ENCODE data around the gene SLX9.

The SLX9 gene

DNA sequence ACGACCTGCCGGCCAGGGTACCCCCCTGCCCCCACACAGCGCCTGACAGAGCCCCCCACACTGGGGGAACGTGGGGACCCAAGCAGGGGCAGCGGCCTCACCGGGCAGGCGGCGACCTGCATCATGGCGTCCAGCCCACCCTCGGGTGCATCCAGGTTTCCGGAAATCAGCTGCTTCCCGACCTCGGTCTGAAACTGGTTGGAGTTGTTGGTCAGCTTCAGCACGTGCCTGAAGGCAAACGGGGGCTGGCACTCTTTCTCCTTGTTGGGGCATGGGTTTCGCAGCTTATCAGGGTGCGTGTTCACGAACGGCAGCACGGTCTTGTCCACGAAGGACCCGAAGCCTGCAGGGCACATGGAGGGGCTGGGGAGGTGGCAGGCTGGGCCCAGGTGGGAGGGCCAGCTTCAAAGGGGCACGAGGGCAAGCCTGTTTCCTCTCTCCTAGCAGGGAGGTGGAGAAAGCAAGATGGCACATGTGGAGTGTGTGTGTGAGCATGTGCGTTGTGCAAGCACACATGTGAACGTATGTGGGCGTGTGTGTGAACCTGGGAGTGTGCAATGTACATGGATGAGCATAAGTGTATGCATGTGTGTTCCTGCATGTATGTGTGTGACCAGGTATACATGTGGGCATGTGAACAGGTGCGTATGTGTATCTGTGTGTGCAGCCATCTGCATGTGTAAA, 38.3 kb upstream of the SLX9 start:
- Histone ChIP-seq H3K27me3 (ENCODE audit: insufficient read depth, poor library complexity, severe bottlenecking) (no peaks in the 10 kb centered on the region), H3K27ac (replicated peaks) (no peak overlapping the region), H3K4me3 (replicated peaks; ENCODE audit: insufficient read depth, low read length) (no peak overlapping the region)
- no peak for DNase-seq (ENCODE audit: low read depth in 1 of 2, low spot score in 1 of 2)
- TF ChIP-seq GABPA (IDR thresholded peaks at IDR 0.05; ENCODE audit: low read depth): no peak
- TF ChIP-seq, protein P1, sequence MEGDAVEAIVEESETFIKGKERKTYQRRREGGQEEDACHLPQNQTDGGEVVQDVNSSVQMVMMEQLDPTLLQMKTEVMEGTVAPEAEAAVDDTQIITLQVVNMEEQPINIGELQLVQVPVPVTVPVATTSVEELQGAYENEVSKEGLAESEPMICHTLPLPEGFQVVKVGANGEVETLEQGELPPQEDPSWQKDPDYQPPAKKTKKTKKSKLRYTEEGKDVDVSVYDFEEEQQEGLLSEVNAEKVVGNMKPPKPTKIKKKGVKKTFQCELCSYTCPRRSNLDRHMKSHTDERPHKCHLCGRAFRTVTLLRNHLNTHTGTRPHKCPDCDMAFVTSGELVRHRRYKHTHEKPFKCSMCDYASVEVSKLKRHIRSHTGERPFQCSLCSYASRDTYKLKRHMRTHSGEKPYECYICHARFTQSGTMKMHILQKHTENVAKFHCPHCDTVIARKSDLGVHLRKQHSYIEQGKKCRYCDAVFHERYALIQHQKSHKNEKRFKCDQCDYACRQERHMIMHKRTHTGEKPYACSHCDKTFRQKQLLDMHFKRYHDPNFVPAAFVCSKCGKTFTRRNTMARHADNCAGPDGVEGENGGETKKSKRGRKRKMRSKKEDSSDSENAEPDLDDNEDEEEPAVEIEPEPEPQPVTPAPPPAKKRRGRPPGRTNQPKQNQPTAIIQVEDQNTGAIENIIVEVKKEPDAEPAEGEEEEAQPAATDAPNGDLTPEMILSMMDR (IDR thresholded peaks at IDR 0.05; ENCODE audit: insufficient read depth, low read length): no peak
- TF ChIP-seq SPI1 (IDR thresholded peaks at IDR 0.05; ENCODE audit: borderline replicate concordance, low read depth): no peak
- TF ChIP-seq, protein P2, sequence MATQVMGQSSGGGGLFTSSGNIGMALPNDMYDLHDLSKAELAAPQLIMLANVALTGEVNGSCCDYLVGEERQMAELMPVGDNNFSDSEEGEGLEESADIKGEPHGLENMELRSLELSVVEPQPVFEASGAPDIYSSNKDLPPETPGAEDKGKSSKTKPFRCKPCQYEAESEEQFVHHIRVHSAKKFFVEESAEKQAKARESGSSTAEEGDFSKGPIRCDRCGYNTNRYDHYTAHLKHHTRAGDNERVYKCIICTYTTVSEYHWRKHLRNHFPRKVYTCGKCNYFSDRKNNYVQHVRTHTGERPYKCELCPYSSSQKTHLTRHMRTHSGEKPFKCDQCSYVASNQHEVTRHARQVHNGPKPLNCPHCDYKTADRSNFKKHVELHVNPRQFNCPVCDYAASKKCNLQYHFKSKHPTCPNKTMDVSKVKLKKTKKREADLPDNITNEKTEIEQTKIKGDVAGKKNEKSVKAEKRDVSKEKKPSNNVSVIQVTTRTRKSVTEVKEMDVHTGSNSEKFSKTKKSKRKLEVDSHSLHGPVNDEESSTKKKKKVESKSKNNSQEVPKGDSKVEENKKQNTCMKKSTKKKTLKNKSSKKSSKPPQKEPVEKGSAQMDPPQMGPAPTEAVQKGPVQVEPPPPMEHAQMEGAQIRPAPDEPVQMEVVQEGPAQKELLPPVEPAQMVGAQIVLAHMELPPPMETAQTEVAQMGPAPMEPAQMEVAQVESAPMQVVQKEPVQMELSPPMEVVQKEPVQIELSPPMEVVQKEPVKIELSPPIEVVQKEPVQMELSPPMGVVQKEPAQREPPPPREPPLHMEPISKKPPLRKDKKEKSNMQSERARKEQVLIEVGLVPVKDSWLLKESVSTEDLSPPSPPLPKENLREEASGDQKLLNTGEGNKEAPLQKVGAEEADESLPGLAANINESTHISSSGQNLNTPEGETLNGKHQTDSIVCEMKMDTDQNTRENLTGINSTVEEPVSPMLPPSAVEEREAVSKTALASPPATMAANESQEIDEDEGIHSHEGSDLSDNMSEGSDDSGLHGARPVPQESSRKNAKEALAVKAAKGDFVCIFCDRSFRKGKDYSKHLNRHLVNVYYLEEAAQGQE (IDR thresholded peaks at IDR 0.05; ENCODE audit: insufficient replicate concordance, low read depth): no peak

DNA sequence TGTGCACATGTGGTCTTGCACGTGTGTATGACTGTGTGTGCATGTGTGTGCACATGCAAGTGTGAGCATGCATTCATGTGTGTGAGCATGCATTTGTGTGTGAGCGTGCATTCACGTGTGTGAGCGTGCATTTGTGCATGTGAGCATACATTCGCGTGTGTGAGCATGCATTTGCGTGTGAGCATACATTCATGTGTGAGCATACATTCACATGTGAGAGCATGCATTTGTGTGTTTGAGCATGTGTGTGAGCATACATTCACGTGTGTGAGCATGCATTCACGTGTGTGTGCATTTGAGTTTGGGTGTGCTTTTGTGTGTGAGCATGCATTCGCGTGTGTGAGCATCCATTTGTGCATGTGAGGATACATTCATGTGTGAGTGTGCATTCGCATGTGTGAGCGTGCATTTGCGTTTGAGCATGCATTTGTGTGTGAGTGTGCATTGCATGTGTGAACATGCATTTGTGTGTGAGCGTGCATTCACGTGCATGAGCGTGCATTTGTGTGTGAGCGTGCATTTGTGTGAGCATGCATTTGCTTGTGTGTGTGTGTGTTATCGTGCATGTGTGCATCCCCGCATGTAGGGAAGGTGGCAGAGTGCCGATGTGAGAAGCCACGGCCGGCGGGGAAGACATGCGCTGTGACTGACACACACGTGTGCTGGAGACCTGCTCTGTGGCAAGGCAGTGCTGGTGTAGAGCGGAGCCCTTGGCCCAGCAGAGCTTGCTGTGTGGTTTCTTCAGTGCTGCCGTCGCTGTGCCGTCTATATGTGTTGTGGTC, 37.4 kb upstream of the SLX9 start:
- Histone ChIP-seq H3K27ac (replicated peaks) (no peak overlapping the region), H3K27me3 (ENCODE audit: insufficient read depth, poor library complexity, severe bottlenecking) (no peaks in the 10 kb centered on the region), H3K4me3 (replicated peaks; ENCODE audit: insufficient read depth, low read length) (no peak overlapping the region)
- no peak for TF ChIP-seq POLR2AphosphoS5 (IDR thresholded peaks at IDR 0.05; ENCODE audit: low read depth)
- no peak for TF ChIP-seq SPI1 (IDR thresholded peaks at IDR 0.05; ENCODE audit: borderline replicate concordance, low read depth)
- TF ChIP-seq, protein P2 (IDR thresholded peaks at IDR 0.05; ENCODE audit: insufficient replicate concordance, low read depth): no peak
- no peak for TF ChIP-seq GABPA (IDR thresholded peaks at IDR 0.05; ENCODE audit: low read depth)
- TF ChIP-seq, protein P1 (IDR thresholded peaks at IDR 0.05; ENCODE audit: insufficient read depth, low read length): no peak
- DNase-seq (ENCODE audit: low read depth in 1 of 2, low spot score in 1 of 2): no peak

DNA sequence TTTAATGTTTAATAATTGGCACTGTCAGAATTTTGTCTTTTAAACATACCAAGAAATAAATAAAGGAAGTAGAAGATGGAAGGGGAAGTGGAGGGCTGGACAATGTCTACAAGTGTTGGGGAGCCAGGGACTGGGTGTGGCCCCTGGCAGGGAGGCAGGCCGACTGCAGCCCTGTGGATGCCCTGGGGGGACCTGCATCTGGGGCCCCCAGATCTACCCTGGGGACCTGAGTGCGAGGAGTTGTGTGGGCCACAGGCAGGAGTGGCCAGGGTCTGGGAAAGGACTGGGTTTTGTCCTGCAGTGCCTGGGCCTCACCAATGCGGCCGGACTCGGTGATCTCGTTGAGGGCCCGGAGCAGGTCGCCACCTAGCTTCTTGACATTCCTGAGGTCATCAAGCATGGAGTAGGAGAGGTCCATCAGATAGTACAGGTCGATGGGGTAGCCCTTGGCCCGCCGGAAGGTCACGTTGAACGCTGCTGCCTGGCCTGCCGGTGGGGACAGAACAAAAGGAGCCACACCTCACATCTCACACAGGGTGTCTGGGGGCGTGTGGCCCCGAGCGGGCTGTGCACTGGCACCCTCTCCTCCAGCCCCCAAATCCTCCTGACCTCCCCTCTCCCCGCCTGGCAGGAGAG, 36.7 kb upstream of the SLX9 start:
- Histone ChIP-seq H3K27ac (replicated peaks) (no peak overlapping the region; the same call in 1 of the 2 replicates), H3K4me3 (replicated peaks; ENCODE audit: insufficient read depth, low read length) (no peak overlapping the region), H3K27me3 (ENCODE audit: insufficient read depth, poor library complexity, severe bottlenecking) (no peaks in the 10 kb centered on the region)
- TF ChIP-seq POLR2AphosphoS5 (IDR thresholded peaks at IDR 0.05; ENCODE audit: low read depth): no peak
- TF ChIP-seq, protein P2 (IDR thresholded peaks at IDR 0.05; ENCODE audit: insufficient replicate concordance, low read depth): no peak
- no peak for TF ChIP-seq GABPA (IDR thresholded peaks at IDR 0.05; ENCODE audit: low read depth)
- peak; percentile 82 for TF ChIP-seq SPI1 (IDR thresholded peaks at IDR 0.05; ENCODE audit: borderline replicate concordance, low read depth)
- DNase-seq (ENCODE audit: low read depth in 1 of 2, low spot score in 1 of 2): peak in 1 of 2 experiments; percentile 24

All from HL-60 (cell line).